SU-DHL-6 (cell line): ENCODE results near the gene MARCHF7.

ENCODE experiments used
- CTCF ChIP-seq: fragments of 200-600 bp; sonication (generic); IDR thresholded peaks from one replicate; pipeline ENCODE4 v1.5.1; 2017; ENCODE audit warnings: antibody characterized with exemption, mild to moderate bottlenecking, low read length, moderate library complexity; ENCODE audit not compliant: insufficient read depth, poor library complexity, severe bottlenecking
- EZH2phosphoT487 ChIP-seq: fragments of 200-600 bp; sonication (generic), shearing (Covaris generic); conservative IDR thresholded peaks from 2 replicates; pipeline ENCODE4 v1.6.1; 2018; ENCODE audit warnings: mild to moderate bottlenecking, antibody characterized with exemption, low read length, moderate library complexity, mixed read lengths

- TF ChIP-seq CTCF (no peak), EZH2phosphoT487 (no peak)
Measured at GRCh38 chr2:159737917-159738296, 25.6 kb downstream of the MARCHF7 start.
